SU-DHL-6 (cell line): ENCODE data around the gene MX2.

ENCODE experiments used
- EZH2phosphoT487 ChIP-seq: fragments of 200-600 bp; sonication (generic), shearing (Covaris generic); conservative IDR thresholded peaks from 2 replicates; pipeline ENCODE4 v1.6.1; 2018; ENCODE audit warnings: mild to moderate bottlenecking, antibody characterized with exemption, low read length, moderate library complexity, mixed read lengths
- TF ChIP-seq, protein P1 (sequence below): fragments of 200-600 bp; sonication (generic); IDR thresholded peaks from one replicate; pipeline ENCODE4 v1.5.1; 2017; ENCODE audit warnings: antibody characterized with exemption, mild to moderate bottlenecking, low read length, moderate library complexity; ENCODE audit not compliant: insufficient read depth, poor library complexity, severe bottlenecking

GRCh38 chr21:41432562-41433460 is 71.0 kb downstream of the MX2 start:
- TF ChIP-seq, protein P1, sequence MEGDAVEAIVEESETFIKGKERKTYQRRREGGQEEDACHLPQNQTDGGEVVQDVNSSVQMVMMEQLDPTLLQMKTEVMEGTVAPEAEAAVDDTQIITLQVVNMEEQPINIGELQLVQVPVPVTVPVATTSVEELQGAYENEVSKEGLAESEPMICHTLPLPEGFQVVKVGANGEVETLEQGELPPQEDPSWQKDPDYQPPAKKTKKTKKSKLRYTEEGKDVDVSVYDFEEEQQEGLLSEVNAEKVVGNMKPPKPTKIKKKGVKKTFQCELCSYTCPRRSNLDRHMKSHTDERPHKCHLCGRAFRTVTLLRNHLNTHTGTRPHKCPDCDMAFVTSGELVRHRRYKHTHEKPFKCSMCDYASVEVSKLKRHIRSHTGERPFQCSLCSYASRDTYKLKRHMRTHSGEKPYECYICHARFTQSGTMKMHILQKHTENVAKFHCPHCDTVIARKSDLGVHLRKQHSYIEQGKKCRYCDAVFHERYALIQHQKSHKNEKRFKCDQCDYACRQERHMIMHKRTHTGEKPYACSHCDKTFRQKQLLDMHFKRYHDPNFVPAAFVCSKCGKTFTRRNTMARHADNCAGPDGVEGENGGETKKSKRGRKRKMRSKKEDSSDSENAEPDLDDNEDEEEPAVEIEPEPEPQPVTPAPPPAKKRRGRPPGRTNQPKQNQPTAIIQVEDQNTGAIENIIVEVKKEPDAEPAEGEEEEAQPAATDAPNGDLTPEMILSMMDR = no peak
- TF ChIP-seq EZH2phosphoT487 = no peak
